ENCODE results near the gene FAM236D.
"Not testable (repeated sequence)": the region's sequence is repeated elsewhere in the genome, so short reads cannot be mapped to it uniquely, and the experiment has no call there.

FAM236D gene

GRCh38 chrX:72808110-72808509, at the start of gene FAM236D:
TSS of gene FAM236D (minus strand) at chrX:72808210. CDS start at chrX:72808110, 100 bp downstream.
- DNase-seq (ENCODE audit: low read depth); H3K4me3 ChIP-seq (ENCODE audit: control insufficient read depth, low read depth, low read length): not testable (repeated sequence)

GRCh38 chrX:72837532-72837931, 29.5 kb upstream of the FAM236D start:
- DNase-seq (ENCODE audit: low read depth); H3K4me3 ChIP-seq (ENCODE audit: control insufficient read depth, low read depth, low read length): not testable (repeated sequence)

- not testable (repeated sequence) for DNase-seq (ENCODE audit: low read depth); H3K4me3 ChIP-seq (ENCODE audit: control insufficient read depth, low read depth, low read length)
Measured at GRCh38 chrX:72830701-72831100, 22.7 kb upstream of the FAM236D start.

- not testable (repeated sequence) for DNase-seq (ENCODE audit: low read depth)
Measured at GRCh38 chrX:72790390-72790789, 17.6 kb downstream of the FAM236D start.

GRCh38 chrX:72788142-72788541, 19.9 kb downstream of the FAM236D start:
- H3K4me3 ChIP-seq (ENCODE audit: control insufficient read depth, low read depth, low read length); DNase-seq (ENCODE audit: low read depth): not testable (repeated sequence)

More at GRCh38 chrX:72790390-72790789, 17.6 kb downstream of the FAM236D start:
- not testable (repeated sequence) for H3K4me3 ChIP-seq (ENCODE audit: control insufficient read depth, low read depth, low read length)

GRCh38 chrX:72783964-72784363, 24.0 kb downstream of the FAM236D start:
- not testable (repeated sequence) for DNase-seq (ENCODE audit: low read depth); H3K4me3 ChIP-seq (ENCODE audit: control insufficient read depth, low read depth, low read length)

- not testable (repeated sequence) for DNase-seq (ENCODE audit: low read depth); H3K4me3 ChIP-seq (ENCODE audit: control insufficient read depth, low read depth, low read length)
Measured at GRCh38 chrX:72783365-72783936, 24.6 kb downstream of the FAM236D start.

GRCh38 chrX:72782560-72782959, 25.4 kb downstream of the FAM236D start, which contains the start of gene FAM236B:
TSS of gene FAM236B (minus strand) at chrX:72782660. CDS start at chrX:72782560, 100 bp downstream.
- not testable (repeated sequence) for H3K4me3 ChIP-seq (ENCODE audit: control insufficient read depth, low read depth, low read length); DNase-seq (ENCODE audit: low read depth)

GRCh38 chrX:72778146-72778545, 29.9 kb downstream of the FAM236D start:
- DNase-seq (ENCODE audit: low read depth); H3K4me3 ChIP-seq (ENCODE audit: control insufficient read depth, low read depth, low read length): not testable (repeated sequence)

GRCh38 chrX:72777467-72777790, 30.6 kb downstream of the FAM236D start:
- not testable (repeated sequence) for DNase-seq (ENCODE audit: low read depth); H3K4me3 ChIP-seq (ENCODE audit: control insufficient read depth, low read depth, low read length)

- H3K4me3 ChIP-seq (ENCODE audit: control insufficient read depth, low read depth, low read length); DNase-seq (ENCODE audit: low read depth): not testable (repeated sequence)
Measured at GRCh38 chrX:72776653-72777466, 31.1 kb downstream of the FAM236D start, which contains the start of gene DMRTC1B. TSS of gene DMRTC1B (plus strand) at chrX:72776890. CDS start at chrX:72845136, 68,246 bp downstream.

- not testable (repeated sequence) for DNase-seq (ENCODE audit: low read depth); H3K4me3 ChIP-seq (ENCODE audit: control insufficient read depth, low read depth, low read length)
Measured at GRCh38 chrX:72760454-72760853, 47.6 kb downstream of the FAM236D start.

All from AG09309 (cell line).